Testis (tissue), 3 donors: ENCODE data around the gene CITED2. TPM values are rescaled to one million over a fixed set of nuclear protein-coding genes. Genes with fewer than 3 reads are reported as not detected.

Experiments
- DNase-seq: peaks from one replicate; pipeline ENCODE4 v3.0.0-alpha.2; 2019
- H3K27ac ChIP-seq, 2 donors: fragments of 200-600 bp; sonication (generic); one replicate each; pipeline ENCODE4 v1.5.1; 2019
- H3K27me3 ChIP-seq: fragments of 200-600 bp; sonication (generic); one replicate; pipeline ENCODE4 v1.5.1; 2019
- H3K36me3 ChIP-seq: fragments of 200-600 bp; sonication (generic); one replicate; pipeline ENCODE4 v1.5.1; 2017; ENCODE audit warnings: low read depth; ENCODE audit errors: missing control alignments
- H3K4me1 ChIP-seq: fragments of 200-600 bp; sonication (generic); one replicate; pipeline ENCODE4 v1.5.1; 2019
- H3K4me3 ChIP-seq, 2 donors: fragments of 200-600 bp; sonication (generic); one replicate each; pipeline ENCODE4 v1.5.1; 2017 to 2019
- H3K9me3 ChIP-seq: fragments of 200-600 bp; sonication (generic); one replicate; pipeline ENCODE4 v1.5.1; 2017
- POLR2A ChIP-seq: fragments of 450-650 bp; IDR thresholded peaks from one replicate; pipeline ENCODE4 v1.6.1; 2017; ENCODE audit warnings: antibody characterized with exemption, mild to moderate bottlenecking, moderate library complexity
- WGBS, 2 donors: methylation state at CpG; one replicate each; pipeline ENCODE4 v1.1.5; 2018; 5-methylcytosine and 5-hydroxymethylcytosine counted together
- intact Hi-C: fragments of 100-400 bp; cut with DNase I; formaldehyde crosslinking; loops from one replicate; pipeline ENCODE4 v1.15.1; 2023; ENCODE audit warnings: low total_unique reads
- polyA plus RNA-seq: library from polyadenylated mRNA; stranded (reverse); fragments of 350-450 nt; fragmentation: Illumina TruSeq; extraction: RNeasy Lipid Tissue Mini Kit (QIAGEN cat#74804); gene quantifications from one replicate; pipeline ENCODE4 v1.2.3, GENCODE V29; 2014; ENCODE audit warnings: low read depth, low replicate concordance; ENCODE audit not compliant: insufficient read depth
- total RNA-seq, 2 donors: library from RNA; depleted of rRNA; stranded (reverse); fragments of >200 nt; gene quantifications; one replicate each; pipeline ENCODE4 v1.2.3, GENCODE V29; 2016
- TF ChIP-seq, protein P1 (sequence below), 3 experiments: fragments of 450-650 bp in 2 of 3; fragments of 200-600 bp in 1 of 3; sonication (generic) in 1 of 3; IDR thresholded peaks; one replicate each; pipeline ENCODE4 v1.5.1; 2016 to 2019; ENCODE audit warnings: antibody characterized with exemption in 3 of 3, mild to moderate bottlenecking in 2 of 3, moderate library complexity in 1 of 3

The CITED2 gene
- total and polyA plus RNA-seq, 3 donors from 2014 or later: 65.2 to 115 (median 70.2) TPM

DNA sequence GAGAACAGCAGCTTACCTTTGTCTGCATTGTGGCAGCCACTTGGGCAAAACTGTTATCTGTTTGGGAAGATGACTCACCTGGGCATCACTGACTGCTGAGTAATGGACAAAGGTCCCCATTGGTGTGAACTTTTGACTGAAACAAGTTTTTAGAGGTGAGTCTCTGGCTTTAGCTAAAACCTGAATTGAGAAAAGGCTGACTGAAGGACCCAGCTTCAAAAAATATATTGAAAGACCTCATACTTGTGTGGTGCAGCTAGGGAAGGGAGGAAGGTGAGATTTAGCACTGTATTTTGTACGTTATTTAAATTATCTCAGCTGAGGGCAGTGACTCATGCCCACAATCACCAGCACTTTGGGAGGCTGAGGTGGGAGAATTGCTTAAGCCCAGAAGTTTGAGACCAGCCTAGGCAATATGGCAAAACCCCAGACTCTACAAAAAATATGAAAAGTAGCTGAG is 4.5 kb upstream of the CITED2 start:
- 83 to 96% methylated on average over 1 of the region's 1 CpG for WGBS, 2 donors
- H3K27me3 ChIP-seq: no peaks in the 10 kb centered on the region
- intact Hi-C loops: no loop called here
- no peak for DNase-seq
- H3K4me3 ChIP-seq: no peak overlapping the region
- peaks cover 6% of the 10 kb centered on the region for H3K4me1 ChIP-seq
- no peaks in the 10 kb centered on the region for H3K9me3 ChIP-seq
- no peak overlapping the region for H3K27ac ChIP-seq
- H3K36me3 ChIP-seq: no peaks in the 10 kb centered on the region
- TF ChIP-seq, protein P1, sequence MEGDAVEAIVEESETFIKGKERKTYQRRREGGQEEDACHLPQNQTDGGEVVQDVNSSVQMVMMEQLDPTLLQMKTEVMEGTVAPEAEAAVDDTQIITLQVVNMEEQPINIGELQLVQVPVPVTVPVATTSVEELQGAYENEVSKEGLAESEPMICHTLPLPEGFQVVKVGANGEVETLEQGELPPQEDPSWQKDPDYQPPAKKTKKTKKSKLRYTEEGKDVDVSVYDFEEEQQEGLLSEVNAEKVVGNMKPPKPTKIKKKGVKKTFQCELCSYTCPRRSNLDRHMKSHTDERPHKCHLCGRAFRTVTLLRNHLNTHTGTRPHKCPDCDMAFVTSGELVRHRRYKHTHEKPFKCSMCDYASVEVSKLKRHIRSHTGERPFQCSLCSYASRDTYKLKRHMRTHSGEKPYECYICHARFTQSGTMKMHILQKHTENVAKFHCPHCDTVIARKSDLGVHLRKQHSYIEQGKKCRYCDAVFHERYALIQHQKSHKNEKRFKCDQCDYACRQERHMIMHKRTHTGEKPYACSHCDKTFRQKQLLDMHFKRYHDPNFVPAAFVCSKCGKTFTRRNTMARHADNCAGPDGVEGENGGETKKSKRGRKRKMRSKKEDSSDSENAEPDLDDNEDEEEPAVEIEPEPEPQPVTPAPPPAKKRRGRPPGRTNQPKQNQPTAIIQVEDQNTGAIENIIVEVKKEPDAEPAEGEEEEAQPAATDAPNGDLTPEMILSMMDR (IDR thresholded peaks at IDR 0.05): no peak
- no peak for TF ChIP-seq POLR2A

- H3K27ac ChIP-seq: no peak overlapping the region
- H3K27me3 ChIP-seq: no peaks in the 10 kb centered on the region
- no peaks in the 10 kb centered on the region for H3K9me3 ChIP-seq
- no peak overlapping the region for H3K4me3 ChIP-seq
- intact Hi-C loops: no loop called here
- TF ChIP-seq, protein P1 (IDR thresholded peaks at IDR 0.05): no peak
- TF ChIP-seq POLR2A: no peak
- no peaks in the 10 kb centered on the region for H3K36me3 ChIP-seq
- DNase-seq: no peak
- peaks cover 6% of the 10 kb centered on the region for H3K4me1 ChIP-seq
Observed at GRCh38 chr6:139378226-139378625, 3.8 kb upstream of the CITED2 start.

GRCh38 chr6:139376604-139377218 is 2.3 kb upstream of the CITED2 start:
- peaks cover 6% of the 10 kb centered on the region for H3K4me1 ChIP-seq
- 28 to 40% methylated on average over 5 of the region's 5 CpGs for WGBS, 2 donors
- intact Hi-C loops: no loop called here
- DNase-seq: peak; percentile 73
- H3K27me3 ChIP-seq: no peaks in the 10 kb centered on the region
- no peaks in the 10 kb centered on the region for H3K9me3 ChIP-seq
- H3K27ac ChIP-seq: peak overlapping the region in 1 of 2 donors; percentile 96
- H3K36me3 ChIP-seq: no peaks in the 10 kb centered on the region
- no peak for TF ChIP-seq POLR2A
- TF ChIP-seq, protein P1 (IDR thresholded peaks at IDR 0.05): no peak
- peak overlapping the region in 1 of 2 donors; percentile 96 for H3K4me3 ChIP-seq

DNA sequence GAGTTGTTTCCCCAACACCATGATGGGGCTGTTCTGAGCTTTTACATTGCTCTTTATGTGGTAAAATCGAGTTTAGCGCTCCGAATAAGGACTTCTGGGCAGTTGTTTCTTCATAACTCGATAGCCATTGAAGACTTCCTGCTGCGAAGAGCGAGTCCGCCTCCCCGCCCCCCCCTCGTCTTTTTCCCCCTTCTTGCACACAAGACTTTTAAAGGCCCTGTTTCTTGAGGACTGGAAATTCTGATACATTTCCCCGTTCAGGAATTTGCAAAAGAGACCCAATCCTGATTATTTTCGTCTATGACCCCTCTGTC is 1.5 kb upstream of the CITED2 start:
- Histone ChIP-seq H3K27me3 (no peaks in the 10 kb centered on the region), H3K36me3 (no peaks in the 10 kb centered on the region), H3K27ac (peak overlapping the region; percentile 93 to 96), H3K4me3 (peak overlapping the region; percentile 96), H3K4me1 (peaks cover 6% of the 10 kb centered on the region), H3K9me3 (no peaks in the 10 kb centered on the region)
- WGBS, 2 donors: 0 to 1% methylated on average over 11 of the region's 11 CpGs
- TF ChIP-seq POLR2A: no peak
- TF ChIP-seq, protein P1 (IDR thresholded peaks at IDR 0.05): no peak
- DNase-seq: no peak
- intact Hi-C loops: no loop called here
